Liver (tissue), 3 donors: ENCODE data around the gene DSTN.

Experiments used
- EGR1 ChIP-seq, 2 donors: IDR thresholded peaks; 2 replicates each; pipeline ENCODE4 v1.6.1; 2016 to 2018; ENCODE audit warnings: antibody characterized with exemption in 2 of 2, low read depth in 2 of 2
- FOXA1 ChIP-seq: IDR thresholded peaks from 2 replicates; pipeline ENCODE4 v1.6.1; 2016; ENCODE audit warnings: antibody characterized with exemption
- GABPA ChIP-seq, 2 donors: IDR thresholded peaks in 1 of 2; conservative IDR thresholded peaks in 1 of 2; 2 replicates each; pipeline ENCODE4 v1.6.1; 2016; ENCODE audit warnings: antibody characterized with exemption in 2 of 2, mild to moderate bottlenecking in 1 of 2, moderate library complexity in 1 of 2
- RAD21 ChIP-seq, 2 donors: IDR thresholded peaks; 2 replicates each; pipeline ENCODE4 v1.6.1; 2016; ENCODE audit warnings: antibody characterized with exemption in 2 of 2, mild to moderate bottlenecking in 2 of 2
- TAF1 ChIP-seq: conservative IDR thresholded peaks from 2 replicates; pipeline ENCODE4 v1.6.1; 2016; ENCODE audit warnings: antibody characterized with exemption, mild to moderate bottlenecking
- YY1 ChIP-seq: IDR thresholded peaks from 2 replicates; pipeline ENCODE4 v1.6.1; 2016; ENCODE audit warnings: antibody characterized with exemption, mild to moderate bottlenecking
- TF ChIP-seq, protein P1 (sequence below): fragments of 150-350 bp; IDR thresholded peaks from 2 replicates; pipeline ENCODE4 v1.5.1; 2017; ENCODE audit warnings: improper control_type of control experiment, low read depth, low read length; ENCODE audit not compliant: missing input control
- TF ChIP-seq, protein P2 (sequence below): IDR thresholded peaks from 2 replicates; pipeline ENCODE4 v1.6.1; 2016; ENCODE audit warnings: antibody characterized with exemption
- TF ChIP-seq, protein P3 (sequence below): IDR thresholded peaks from 2 replicates; pipeline ENCODE4 v1.6.1; 2016; ENCODE audit warnings: antibody characterized with exemption
- TF ChIP-seq, protein P4 (sequence below): IDR thresholded peaks from 2 replicates; pipeline ENCODE4 v1.6.1; 2016; ENCODE audit warnings: antibody characterized with exemption
- donor health status: healthy.
- donor health status: healthy.

DNA sequence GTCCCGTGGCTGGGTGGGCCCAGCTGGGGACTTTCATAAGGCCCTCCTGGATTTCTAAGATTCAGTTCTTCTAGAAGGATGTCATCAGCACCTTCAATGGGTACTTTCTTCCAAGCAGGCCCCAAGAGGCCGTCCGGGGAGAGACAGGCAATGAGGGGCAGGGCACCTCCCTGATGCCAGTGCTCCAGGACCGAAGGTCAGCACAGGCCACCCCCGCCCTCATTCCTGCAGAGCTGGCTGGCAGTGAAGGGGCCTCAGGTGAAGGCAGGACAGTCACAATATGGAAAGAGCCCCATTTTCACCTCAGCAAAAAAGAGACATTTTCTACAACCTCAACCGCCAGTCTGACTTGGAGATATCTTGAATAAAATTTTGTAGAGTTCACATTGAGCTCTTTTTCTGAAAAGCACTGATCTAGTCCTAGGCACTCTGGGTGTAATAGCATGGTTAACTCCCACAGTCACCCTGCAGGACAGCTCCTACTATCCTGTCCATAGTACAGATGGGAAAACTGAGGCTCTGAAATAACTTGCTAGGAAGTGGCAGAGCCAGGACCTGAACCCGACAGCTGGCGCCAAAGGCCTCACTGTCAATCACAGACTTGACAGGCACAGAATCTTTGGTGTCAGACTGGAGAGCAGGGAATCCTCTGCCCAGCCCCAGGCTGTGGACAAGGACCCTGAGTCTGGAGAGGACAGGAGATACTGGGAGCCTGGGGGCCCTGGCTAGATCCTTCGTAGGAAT is 61.9 kb downstream of the DSTN start:
- TF ChIP-seq, protein P1, sequence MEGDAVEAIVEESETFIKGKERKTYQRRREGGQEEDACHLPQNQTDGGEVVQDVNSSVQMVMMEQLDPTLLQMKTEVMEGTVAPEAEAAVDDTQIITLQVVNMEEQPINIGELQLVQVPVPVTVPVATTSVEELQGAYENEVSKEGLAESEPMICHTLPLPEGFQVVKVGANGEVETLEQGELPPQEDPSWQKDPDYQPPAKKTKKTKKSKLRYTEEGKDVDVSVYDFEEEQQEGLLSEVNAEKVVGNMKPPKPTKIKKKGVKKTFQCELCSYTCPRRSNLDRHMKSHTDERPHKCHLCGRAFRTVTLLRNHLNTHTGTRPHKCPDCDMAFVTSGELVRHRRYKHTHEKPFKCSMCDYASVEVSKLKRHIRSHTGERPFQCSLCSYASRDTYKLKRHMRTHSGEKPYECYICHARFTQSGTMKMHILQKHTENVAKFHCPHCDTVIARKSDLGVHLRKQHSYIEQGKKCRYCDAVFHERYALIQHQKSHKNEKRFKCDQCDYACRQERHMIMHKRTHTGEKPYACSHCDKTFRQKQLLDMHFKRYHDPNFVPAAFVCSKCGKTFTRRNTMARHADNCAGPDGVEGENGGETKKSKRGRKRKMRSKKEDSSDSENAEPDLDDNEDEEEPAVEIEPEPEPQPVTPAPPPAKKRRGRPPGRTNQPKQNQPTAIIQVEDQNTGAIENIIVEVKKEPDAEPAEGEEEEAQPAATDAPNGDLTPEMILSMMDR = no peak
- TF ChIP-seq, protein P2, sequence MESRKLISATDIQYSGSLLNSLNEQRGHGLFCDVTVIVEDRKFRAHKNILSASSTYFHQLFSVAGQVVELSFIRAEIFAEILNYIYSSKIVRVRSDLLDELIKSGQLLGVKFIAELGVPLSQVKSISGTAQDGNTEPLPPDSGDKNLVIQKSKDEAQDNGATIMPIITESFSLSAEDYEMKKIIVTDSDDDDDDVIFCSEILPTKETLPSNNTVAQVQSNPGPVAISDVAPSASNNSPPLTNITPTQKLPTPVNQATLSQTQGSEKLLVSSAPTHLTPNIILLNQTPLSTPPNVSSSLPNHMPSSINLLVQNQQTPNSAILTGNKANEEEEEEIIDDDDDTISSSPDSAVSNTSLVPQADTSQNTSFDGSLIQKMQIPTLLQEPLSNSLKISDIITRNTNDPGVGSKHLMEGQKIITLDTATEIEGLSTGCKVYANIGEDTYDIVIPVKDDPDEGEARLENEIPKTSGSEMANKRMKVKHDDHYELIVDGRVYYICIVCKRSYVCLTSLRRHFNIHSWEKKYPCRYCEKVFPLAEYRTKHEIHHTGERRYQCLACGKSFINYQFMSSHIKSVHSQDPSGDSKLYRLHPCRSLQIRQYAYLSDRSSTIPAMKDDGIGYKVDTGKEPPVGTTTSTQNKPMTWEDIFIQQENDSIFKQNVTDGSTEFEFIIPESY = no peak
- TF ChIP-seq, protein P3, sequence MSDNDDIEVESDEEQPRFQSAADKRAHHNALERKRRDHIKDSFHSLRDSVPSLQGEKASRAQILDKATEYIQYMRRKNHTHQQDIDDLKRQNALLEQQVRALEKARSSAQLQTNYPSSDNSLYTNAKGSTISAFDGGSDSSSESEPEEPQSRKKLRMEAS = no peak
- TF ChIP-seq TAF1 = no peak
- no peak for TF ChIP-seq YY1
- TF ChIP-seq, protein P4, sequence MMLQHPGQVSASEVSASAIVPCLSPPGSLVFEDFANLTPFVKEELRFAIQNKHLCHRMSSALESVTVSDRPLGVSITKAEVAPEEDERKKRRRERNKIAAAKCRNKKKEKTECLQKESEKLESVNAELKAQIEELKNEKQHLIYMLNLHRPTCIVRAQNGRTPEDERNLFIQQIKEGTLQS = no peak
- TF ChIP-seq GABPA (IDR thresholded peaks at IDR 0.05 in 1 of 2, conservative IDR thresholded peaks at IDR 0.05 in 1 of 2) = no peak
- no peak for TF ChIP-seq RAD21 (IDR thresholded peaks at IDR 0.05)
- TF ChIP-seq FOXA1 = no peak
- no peak for TF ChIP-seq EGR1 (IDR thresholded peaks at IDR 0.05; ENCODE audit: low read depth in 2 of 2)
